ENCODE data around the gene BMPR2.

Gene BMPR2

GRCh38 chr2:202387608-202388342 lies 11.6 kb downstream of the BMPR2 start:
- TF ChIP-seq CTCF (conservative IDR thresholded peaks at IDR 0.05; ENCODE audit: low read depth, low read length): no peak
- DNase-seq (ENCODE audit: low read depth): no peak
- H3K4me3 ChIP-seq (ENCODE audit: low read length): no peak overlapping the region

- no peak overlapping the region for H3K4me3 ChIP-seq (ENCODE audit: low read length)
- no peak for DNase-seq (ENCODE audit: low read depth)
- TF ChIP-seq CTCF (conservative IDR thresholded peaks at IDR 0.05; ENCODE audit: low read depth, low read length): no peak
Measured at GRCh38 chr2:202400941-202401340, 24.8 kb downstream of the BMPR2 start.

GRCh38 chr2:202405798-202406197 lies 29.7 kb downstream of the BMPR2 start:
- no peak for DNase-seq (ENCODE audit: low read depth)
- no peak for TF ChIP-seq CTCF (conservative IDR thresholded peaks at IDR 0.05; ENCODE audit: low read depth, low read length)
- no peak overlapping the region for H3K4me3 ChIP-seq (ENCODE audit: low read length)

GRCh38 chr2:202406445-202406978 lies 30.4 kb downstream of the BMPR2 start:
- H3K4me3 ChIP-seq (ENCODE audit: low read length): no peak overlapping the region
- no peak for TF ChIP-seq CTCF (conservative IDR thresholded peaks at IDR 0.05; ENCODE audit: low read depth, low read length)
- no peak for DNase-seq (ENCODE audit: low read depth)

GRCh38 chr2:202408546-202409140 lies 32.5 kb downstream of the BMPR2 start:
- DNase-seq (ENCODE audit: low read depth): no peak
- no peak for TF ChIP-seq CTCF (conservative IDR thresholded peaks at IDR 0.05; ENCODE audit: low read depth, low read length)
- H3K4me3 ChIP-seq (ENCODE audit: low read length): no peak overlapping the region

- no peak for TF ChIP-seq CTCF (conservative IDR thresholded peaks at IDR 0.05; ENCODE audit: low read depth, low read length)
- DNase-seq (ENCODE audit: low read depth): no peak
Measured at GRCh38 chr2:202410092-202410491, 34.0 kb downstream of the BMPR2 start.

GRCh38 chr2:202411097-202411496 lies 35.0 kb downstream of the BMPR2 start:
- DNase-seq (ENCODE audit: low read depth): no peak
- no peak for TF ChIP-seq CTCF (conservative IDR thresholded peaks at IDR 0.05; ENCODE audit: low read depth, low read length)
- H3K4me3 ChIP-seq (ENCODE audit: low read length): no peak overlapping the region

More at GRCh38 chr2:202410092-202410491, 34.0 kb downstream of the BMPR2 start:
- H3K4me3 ChIP-seq (ENCODE audit: low read length): no peak overlapping the region
